DOHH2 (cell line): ENCODE data around the gene NLK.
"Not testable (repeated sequence)": the region's sequence is repeated elsewhere in the genome, so short reads cannot be mapped to it uniquely, and the experiment has no call there.

Source experiments
- H3F3A ChIP-seq: fragments of 200-600 bp; sonication (generic), shearing (Covaris generic); 2 replicates; pipeline ENCODE4 v1.6.0; 2016; ENCODE audit warnings: antibody characterized with exemption, mild to moderate bottlenecking; ENCODE audit not compliant: control insufficient read depth, insufficient read depth
- H3K27ac ChIP-seq: fragments of 200-600 bp; sonication (generic); 2 replicates; pipeline ENCODE4 v1.5.1; 2014; ENCODE audit warnings: low read depth, mild to moderate bottlenecking, low read length, moderate library complexity
- H3K27me3 ChIP-seq: fragments of 200-600 bp; sonication (generic); 2 replicates; pipeline ENCODE4 v1.6.1; 2014; ENCODE audit warnings: mild to moderate bottlenecking, low read length, mixed read lengths; ENCODE audit not compliant: control insufficient read depth
- H3K36me3 ChIP-seq: fragments of 200-600 bp; sonication (generic); 2 replicates; pipeline ENCODE4 v1.6.1; 2014; ENCODE audit warnings: mild to moderate bottlenecking, low read length, moderate library complexity, mixed read lengths; ENCODE audit not compliant: control insufficient read depth
- H3K4me1 ChIP-seq: fragments of 200-600 bp; sonication (generic); 2 replicates; pipeline ENCODE4 v1.6.1; 2014; ENCODE audit warnings: mild to moderate bottlenecking, low read length, mixed read lengths; ENCODE audit not compliant: control insufficient read depth
- H3K4me2 ChIP-seq: fragments of 200-600 bp; sonication (generic); 2 replicates; pipeline ENCODE4 v1.6.0; 2014; ENCODE audit warnings: mild to moderate bottlenecking, low read length, moderate library complexity
- H3K4me3 ChIP-seq: fragments of 200-600 bp; sonication (generic); 2 replicates; pipeline ENCODE4 v1.5.1; 2014; ENCODE audit warnings: mild to moderate bottlenecking, low read length, mixed read lengths
- H3K79me2 ChIP-seq: fragments of 200-600 bp; sonication (generic); 2 replicates; pipeline ENCODE4 v1.6.1; 2014; ENCODE audit warnings: mild to moderate bottlenecking, low read length, mixed read lengths; ENCODE audit not compliant: control insufficient read depth
- H3K9me2 ChIP-seq: fragments of 200-600 bp; sonication (generic); replicated peaks from 2 replicates; pipeline ENCODE4 v1.6.1; 2014; ENCODE audit warnings: mild to moderate bottlenecking, low read length, mixed read lengths; ENCODE audit not compliant: control insufficient read depth
- H3K9me3 ChIP-seq: fragments of 200-600 bp; sonication (generic); 2 replicates; pipeline ENCODE4 v1.6.1; 2014; ENCODE audit warnings: antibody characterized with exemption, low read length, mixed read lengths; ENCODE audit not compliant: control insufficient read depth, insufficient read depth
- H4K20me1 ChIP-seq: fragments of 200-600 bp; sonication (generic); 2 replicates; pipeline ENCODE4 v1.6.0; 2014; ENCODE audit warnings: low read depth, mild to moderate bottlenecking, antibody characterized with exemption, low read length, moderate library complexity; ENCODE audit not compliant: control insufficient read depth, insufficient read depth
- CTCF ChIP-seq: fragments of 200-600 bp; sonication (generic); IDR thresholded peaks from one replicate; pipeline ENCODE4 v1.5.1; 2014; ENCODE audit warnings: antibody characterized with exemption, mild to moderate bottlenecking, low read depth, low read length; ENCODE audit not compliant: poor library complexity, severe bottlenecking
- EZH2phosphoT487 ChIP-seq: fragments of 200-600 bp; sonication (generic); IDR thresholded peaks from 2 replicates; pipeline ENCODE4 v1.6.1; 2017; ENCODE audit warnings: borderline replicate concordance, mild to moderate bottlenecking, antibody characterized with exemption, low read length, moderate library complexity, mixed read lengths

Gene NLK

GRCh38 chr17:28033972-28034714 lies 8.3 kb upstream of the NLK start:
- Histone ChIP-seq H3F3A (no peaks in the 10 kb centered on the region), H3K4me1 (no peaks in the 10 kb centered on the region), H3K9me3 (no peaks in the 10 kb centered on the region), H3K4me3 (no peak overlapping the region), H3K4me2 (no peak overlapping the region), H4K20me1 (no peaks in the 10 kb centered on the region), H3K27ac (no peak overlapping the region), H3K9me2 (no peaks in the 10 kb centered on the region), H3K79me2 (no peaks in the 10 kb centered on the region), H3K27me3 (no peaks in the 10 kb centered on the region), H3K36me3 (no peaks in the 10 kb centered on the region)
- TF ChIP-seq EZH2phosphoT487 = no peak
- TF ChIP-seq CTCF = no peak

DNA sequence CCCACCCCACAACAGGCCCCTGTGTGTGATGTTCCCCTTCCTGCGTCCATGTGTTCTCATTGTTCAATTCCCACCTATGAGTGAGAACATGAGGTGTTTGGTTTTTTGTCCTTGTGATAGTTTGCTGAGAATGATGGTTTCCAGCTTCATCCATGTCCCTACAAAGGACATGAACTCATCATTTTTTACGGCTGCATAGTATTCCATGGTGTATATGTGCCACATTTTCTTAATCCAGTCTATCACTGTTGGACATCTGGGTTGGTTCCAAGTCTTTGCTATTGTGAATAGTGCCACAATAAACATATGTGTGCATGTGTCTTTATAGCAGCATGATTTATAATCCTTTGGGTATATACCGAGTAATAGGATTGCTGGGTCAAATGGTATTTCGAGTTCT lies 7.0 kb upstream of the NLK start:
- not testable (repeated sequence) for H3K27me3 ChIP-seq, H3K4me3 ChIP-seq, H3K79me2 ChIP-seq, H3F3A ChIP-seq, H3K4me2 ChIP-seq, H3K27ac ChIP-seq, H4K20me1 ChIP-seq, H3K4me1 ChIP-seq, H3K9me3 ChIP-seq, H3K9me2 ChIP-seq, H3K36me3 ChIP-seq

GRCh38 chr17:28035884-28036283 lies 6.6 kb upstream of the NLK start:
- H3K4me3 ChIP-seq, H4K20me1 ChIP-seq, H3K36me3 ChIP-seq, H3K27me3 ChIP-seq, H3K9me3 ChIP-seq, H3F3A ChIP-seq, H3K9me2 ChIP-seq, H3K27ac ChIP-seq, H3K79me2 ChIP-seq, H3K4me1 ChIP-seq, H3K4me2 ChIP-seq: not testable (repeated sequence)

GRCh38 chr17:28038802-28039201 lies 3.7 kb upstream of the NLK start:
- no peak for TF ChIP-seq CTCF
- no peak for TF ChIP-seq EZH2phosphoT487
- no peak overlapping the region for H3K4me3 ChIP-seq
- H3K9me3 ChIP-seq = no peaks in the 10 kb centered on the region
- no peaks in the 10 kb centered on the region for H3K27me3 ChIP-seq
- H3K27ac ChIP-seq = no peak overlapping the region
- no peaks in the 10 kb centered on the region for H4K20me1 ChIP-seq
- H3K36me3 ChIP-seq = peaks cover 11% of the 10 kb centered on the region
- no peaks in the 10 kb centered on the region for H3K9me2 ChIP-seq
- H3K79me2 ChIP-seq = peaks cover 21% of the 10 kb centered on the region
- no peak overlapping the region for H3K4me2 ChIP-seq
- peaks cover 22% of the 10 kb centered on the region for H3K4me1 ChIP-seq
- H3F3A ChIP-seq = no peaks in the 10 kb centered on the region
